Fibroblast of pulmonary artery (primary cell): ENCODE results near the gene GLS2.
A peak's percentile ranks its signal among the peaks of the same experiment; 100 is the strongest.

Experiments used
- DNase-seq: peaks from one replicate; pipeline ENCODE4 v3.0.0-alpha.2; 2010; ENCODE audit warnings: low read depth
- H3K4me3 ChIP-seq: replicated peaks from 2 replicates; pipeline ENCODE4 v1.5.1; 2011; ENCODE audit warnings: low read depth, mild to moderate bottlenecking, control low read depth, low read length, moderate library complexity
- TF ChIP-seq, protein P1 (sequence below): IDR thresholded peaks from 2 replicates; pipeline ENCODE4 v1.5.1; 2011; ENCODE audit warnings: mild to moderate bottlenecking, control low read depth, low read length, inconsistent platforms; ENCODE audit errors: missing control alignments

GLS2 gene

GRCh38 chr12:56469007-56469930 lies 18.7 kb downstream of the GLS2 start:
- DNase-seq = no peak
- TF ChIP-seq, protein P1, sequence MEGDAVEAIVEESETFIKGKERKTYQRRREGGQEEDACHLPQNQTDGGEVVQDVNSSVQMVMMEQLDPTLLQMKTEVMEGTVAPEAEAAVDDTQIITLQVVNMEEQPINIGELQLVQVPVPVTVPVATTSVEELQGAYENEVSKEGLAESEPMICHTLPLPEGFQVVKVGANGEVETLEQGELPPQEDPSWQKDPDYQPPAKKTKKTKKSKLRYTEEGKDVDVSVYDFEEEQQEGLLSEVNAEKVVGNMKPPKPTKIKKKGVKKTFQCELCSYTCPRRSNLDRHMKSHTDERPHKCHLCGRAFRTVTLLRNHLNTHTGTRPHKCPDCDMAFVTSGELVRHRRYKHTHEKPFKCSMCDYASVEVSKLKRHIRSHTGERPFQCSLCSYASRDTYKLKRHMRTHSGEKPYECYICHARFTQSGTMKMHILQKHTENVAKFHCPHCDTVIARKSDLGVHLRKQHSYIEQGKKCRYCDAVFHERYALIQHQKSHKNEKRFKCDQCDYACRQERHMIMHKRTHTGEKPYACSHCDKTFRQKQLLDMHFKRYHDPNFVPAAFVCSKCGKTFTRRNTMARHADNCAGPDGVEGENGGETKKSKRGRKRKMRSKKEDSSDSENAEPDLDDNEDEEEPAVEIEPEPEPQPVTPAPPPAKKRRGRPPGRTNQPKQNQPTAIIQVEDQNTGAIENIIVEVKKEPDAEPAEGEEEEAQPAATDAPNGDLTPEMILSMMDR = no peak
- H3K4me3 ChIP-seq = peak overlapping the region; percentile 100

DNA sequence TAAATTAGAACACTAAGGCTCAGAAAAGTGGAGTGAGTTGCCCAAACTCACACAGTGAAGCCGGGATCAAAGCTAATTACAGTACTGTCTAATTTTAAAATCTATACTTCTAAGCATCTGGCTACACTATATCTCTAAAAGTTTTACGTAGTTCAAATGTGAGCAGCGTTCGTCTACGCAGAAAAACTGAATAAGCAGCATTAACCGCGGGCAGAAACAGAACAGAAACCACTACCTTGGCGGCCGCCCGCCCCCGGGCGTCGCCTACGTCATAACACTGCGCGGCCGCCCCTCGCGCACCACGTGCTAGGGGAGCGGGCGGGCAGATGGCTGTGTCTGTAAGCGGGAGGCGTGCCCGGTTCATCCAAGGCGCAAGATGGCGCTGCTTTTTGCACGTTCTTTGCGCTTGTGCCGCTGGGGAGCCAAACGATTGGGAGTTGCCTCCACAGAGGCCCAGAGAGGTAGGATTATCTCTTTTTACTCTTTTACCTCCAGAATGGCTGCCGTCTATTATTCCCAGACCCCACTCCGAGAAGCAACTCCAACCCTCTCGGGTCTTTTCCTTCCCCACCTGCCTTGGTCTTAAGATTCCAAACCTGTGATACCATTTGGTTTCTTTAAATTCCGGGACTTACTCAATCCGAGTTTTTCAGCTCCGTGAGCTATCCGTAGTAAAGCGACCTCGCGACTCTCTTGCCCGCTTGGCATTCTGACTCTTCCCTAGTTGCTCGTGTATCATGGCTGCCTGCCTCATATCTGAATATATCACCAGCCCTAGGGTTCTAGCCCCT lies 19.6 kb downstream of the GLS2 start, which contains the start of gene SPRYD4:
TSS of gene SPRYD4 (plus strand) at position 363 of the 791 bp plus-strand sequence. CDS start at position 377, 14 bp downstream.
- DNase-seq = peak; percentile 92
- peak within 1 kb of the TSS; percentile 100 for H3K4me3 ChIP-seq
- TF ChIP-seq, protein P1 = peak; percentile 14

- TF ChIP-seq, protein P1 = no peak
- DNase-seq = no peak
- H3K4me3 ChIP-seq = no peak overlapping the region
Measured at GRCh38 chr12:56462565-56462964, 25.4 kb downstream of the GLS2 start.

DNA sequence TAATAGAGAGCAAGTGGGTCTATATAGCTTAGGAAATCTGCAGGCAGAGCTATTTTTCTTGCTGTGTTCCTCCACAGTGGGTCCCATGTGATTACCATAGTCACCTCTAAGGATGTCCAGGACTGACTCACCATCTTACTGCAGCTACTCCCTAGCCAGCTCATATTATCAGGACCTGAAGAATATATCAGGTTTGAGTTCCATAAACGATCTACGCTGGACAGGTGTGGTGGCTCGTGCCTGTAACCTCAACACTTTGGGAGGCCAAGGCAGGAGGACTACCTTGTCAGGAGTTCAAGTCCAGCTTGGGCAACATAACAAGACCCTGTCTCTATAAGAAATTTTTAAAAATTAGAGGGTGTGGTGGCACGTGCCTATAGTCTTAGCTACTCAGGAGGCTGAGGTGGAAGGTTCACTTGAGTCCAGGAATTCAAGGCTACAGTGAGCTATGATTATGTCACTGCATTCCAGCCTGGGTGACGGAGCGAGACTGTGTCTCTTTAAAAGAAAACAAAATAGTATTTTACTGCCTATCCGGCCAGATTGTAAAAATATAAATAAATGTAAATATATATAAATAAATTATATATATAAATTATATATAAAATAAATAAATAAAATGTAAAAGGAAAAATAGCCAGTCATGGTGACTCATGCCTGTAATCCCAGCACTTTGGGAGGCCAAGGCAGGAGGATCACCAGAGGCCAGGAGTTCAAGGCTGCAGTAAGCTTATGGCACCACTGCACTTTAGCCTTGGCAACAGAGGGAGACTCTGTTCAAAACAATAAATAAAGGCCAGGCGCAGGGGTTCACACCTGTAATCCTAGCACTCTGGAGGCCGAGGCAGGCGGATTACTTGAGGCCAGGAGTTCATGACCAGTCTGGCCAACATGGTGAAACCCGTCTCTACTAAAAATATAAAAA lies 26.5 kb downstream of the GLS2 start:
- TF ChIP-seq, protein P1 = no peak
- no peak overlapping the region for H3K4me3 ChIP-seq
- DNase-seq = peak; percentile 18

DNA sequence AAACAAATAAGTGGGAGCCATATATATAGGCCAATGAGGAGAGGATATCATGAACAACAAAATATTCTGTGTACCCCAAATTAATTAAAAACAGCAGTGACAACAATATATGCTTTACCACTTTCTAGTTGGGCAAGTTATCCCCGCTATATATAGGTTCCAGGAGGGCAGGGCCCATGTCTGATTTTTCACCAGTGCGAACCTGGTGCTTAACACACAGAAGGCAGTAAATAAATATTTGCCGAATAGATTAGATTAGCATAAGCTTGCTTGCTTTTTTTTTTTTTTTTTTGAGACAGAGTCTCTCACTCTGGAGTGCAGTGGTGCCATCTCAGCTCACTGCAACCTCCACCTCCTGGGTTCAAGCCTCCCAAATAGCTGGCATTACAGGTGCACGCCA lies 30.1 kb downstream of the GLS2 start:
- TF ChIP-seq, protein P1 = no peak
- no peak overlapping the region for H3K4me3 ChIP-seq
- DNase-seq = no peak

GRCh38 chr12:56454557-56454956 lies 33.4 kb downstream of the GLS2 start, which contains the start of gene MIP:
MIP (minus strand) TSS chr12:56454657; CDS start chr12:56454613, 44 bp downstream.
- no peak within 1 kb of the TSS for H3K4me3 ChIP-seq
- TF ChIP-seq, protein P1 = no peak
- no peak for DNase-seq
